ENCODE measurements around the gene ARGLU1.

The ARGLU1 gene

DNA sequence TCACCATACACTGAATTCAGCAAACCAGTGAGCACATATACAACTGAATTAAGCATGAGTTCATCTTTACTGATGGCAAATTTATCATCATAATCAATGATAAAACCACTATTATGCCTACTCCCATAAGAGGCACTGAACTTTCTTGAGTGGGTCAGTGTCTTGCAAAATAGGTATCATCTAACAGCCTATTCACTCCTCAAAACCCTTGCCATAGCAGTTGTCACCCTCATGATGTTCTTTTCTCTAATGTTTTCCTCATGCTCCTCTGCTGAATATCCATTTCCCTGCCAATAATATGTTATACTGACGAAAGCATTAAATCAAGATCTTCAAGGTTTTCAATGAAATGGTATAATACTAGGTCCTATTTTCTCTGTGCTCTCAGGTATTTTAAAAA is 5.6 kb downstream of the ARGLU1 start:
- no peak overlapping the region for H3K27ac ChIP-seq (ENCODE audit: low read length)
- H3K9ac ChIP-seq (ENCODE audit: low read length): no peak overlapping the region
- H3K36me3 ChIP-seq (ENCODE audit: control insufficient read depth, low read depth, low read length): peaks cover 26% of the 10 kb centered on the region
- no peaks in the 10 kb centered on the region for H3K9me3 ChIP-seq (ENCODE audit: control insufficient read depth, low read depth, low read length)
- H3K27me3 ChIP-seq (ENCODE audit: control insufficient read depth, insufficient read depth, low read length): no peaks in the 10 kb centered on the region
- H3K4me1 ChIP-seq (ENCODE audit: control insufficient read depth, low read depth, low read length): peaks cover 42% of the 10 kb centered on the region
- peak overlapping the region; percentile 13 for H3K4me3 ChIP-seq (ENCODE audit: low read length)

DNA sequence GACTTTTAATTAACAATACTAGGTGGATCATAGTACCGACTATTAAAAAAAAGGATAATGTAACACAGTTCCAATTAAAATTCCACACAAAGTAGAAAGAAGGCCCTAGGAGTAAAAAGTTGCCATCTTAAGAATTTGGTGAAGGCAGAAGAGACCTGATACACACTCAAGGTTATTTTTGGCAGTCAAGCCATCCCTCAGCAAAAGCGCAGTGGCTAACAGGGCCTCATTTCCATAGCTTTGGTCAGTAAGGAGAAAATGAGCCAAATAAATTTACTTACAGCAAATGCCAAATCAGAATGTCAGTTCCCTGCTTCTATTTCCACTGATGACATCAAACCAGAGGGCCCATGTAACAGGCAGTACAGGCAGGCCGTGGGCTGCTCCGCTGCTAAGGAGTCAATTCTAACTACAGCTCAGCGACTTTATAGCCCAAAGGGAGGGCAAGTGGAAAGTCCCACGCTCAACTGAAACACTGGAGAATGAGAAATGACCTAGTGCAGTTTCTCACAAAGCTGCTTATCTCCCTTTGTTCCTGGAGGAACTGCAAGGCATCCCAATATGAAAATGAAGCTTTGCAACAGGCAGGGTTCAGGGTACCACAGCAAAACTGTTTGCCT is 6.3 kb downstream of the ARGLU1 start:
- H3K9ac ChIP-seq (ENCODE audit: low read length): no peak overlapping the region
- H3K4me3 ChIP-seq (ENCODE audit: low read length): peak overlapping the region; percentile 13
- peaks cover 42% of the 10 kb centered on the region for H3K4me1 ChIP-seq (ENCODE audit: control insufficient read depth, low read depth, low read length)

DNA sequence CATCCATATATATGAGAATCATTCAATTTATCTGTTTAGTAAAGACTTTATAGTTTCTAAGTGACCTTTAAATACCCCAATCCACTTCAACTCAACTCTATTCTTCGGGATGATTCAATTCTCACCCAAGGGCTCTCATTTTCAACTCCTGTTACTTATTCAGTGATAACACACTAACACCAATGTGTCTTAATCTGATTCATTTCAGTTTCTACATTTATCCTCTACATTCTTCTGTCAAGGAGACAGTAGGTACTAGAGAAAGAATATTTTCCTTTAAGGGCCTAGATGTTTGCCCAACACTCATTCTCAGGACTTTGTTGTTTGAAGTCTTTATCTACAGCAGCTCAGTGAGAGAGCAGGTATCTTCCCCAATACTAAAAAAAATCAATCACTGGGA is 7.1 kb downstream of the ARGLU1 start:
- H3K27me3 ChIP-seq (ENCODE audit: control insufficient read depth, insufficient read depth, low read length): no peaks in the 10 kb centered on the region
- H3K36me3 ChIP-seq (ENCODE audit: control insufficient read depth, low read depth, low read length): peaks cover 39% of the 10 kb centered on the region
- no peak overlapping the region for H3K9ac ChIP-seq (ENCODE audit: low read length)
- no peak overlapping the region for H3K4me3 ChIP-seq (ENCODE audit: low read length)
- H3K27ac ChIP-seq (ENCODE audit: low read length): no peak overlapping the region
- H3K9me3 ChIP-seq (ENCODE audit: control insufficient read depth, low read depth, low read length): no peaks in the 10 kb centered on the region
- H3K4me1 ChIP-seq (ENCODE audit: control insufficient read depth, low read depth, low read length): peaks cover 37% of the 10 kb centered on the region

More for the DNA sequence above, 6.3 kb downstream of the ARGLU1 start:
- H3K27ac ChIP-seq (ENCODE audit: low read length): no peak overlapping the region
- peaks cover 31% of the 10 kb centered on the region for H3K36me3 ChIP-seq (ENCODE audit: control insufficient read depth, low read depth, low read length)
- no peaks in the 10 kb centered on the region for H3K27me3 ChIP-seq (ENCODE audit: control insufficient read depth, insufficient read depth, low read length)
- H3K9me3 ChIP-seq (ENCODE audit: control insufficient read depth, low read depth, low read length): no peaks in the 10 kb centered on the region

DNA sequence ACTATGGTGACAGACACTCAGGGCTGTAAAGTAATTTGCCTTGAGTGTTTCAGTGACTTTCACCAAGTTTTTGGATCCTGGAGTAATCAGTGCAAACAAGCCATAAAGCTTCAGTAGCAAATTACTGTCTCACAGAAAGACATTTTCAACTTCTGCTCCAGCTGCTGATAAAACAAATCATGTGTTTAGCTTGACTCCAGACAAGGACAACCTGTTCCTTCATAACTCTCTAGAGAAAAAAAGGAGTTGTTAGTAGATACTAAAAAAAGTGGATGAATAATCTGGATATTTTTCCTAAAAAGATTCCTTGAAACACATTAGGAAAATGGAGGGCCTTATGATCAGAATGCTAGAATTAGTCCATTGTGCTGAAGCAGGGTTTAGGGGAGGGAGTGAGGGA is 9.4 kb downstream of the ARGLU1 start:
- H3K9ac ChIP-seq (ENCODE audit: low read length): no peak overlapping the region
- H3K9me3 ChIP-seq (ENCODE audit: control insufficient read depth, low read depth, low read length): no peaks in the 10 kb centered on the region
- H3K36me3 ChIP-seq (ENCODE audit: control insufficient read depth, low read depth, low read length): peaks cover 62% of the 10 kb centered on the region
- peaks cover 15% of the 10 kb centered on the region for H3K4me1 ChIP-seq (ENCODE audit: control insufficient read depth, low read depth, low read length)
- H3K27me3 ChIP-seq (ENCODE audit: control insufficient read depth, insufficient read depth, low read length): no peaks in the 10 kb centered on the region
- no peak overlapping the region for H3K27ac ChIP-seq (ENCODE audit: low read length)
- no peak overlapping the region for H3K4me3 ChIP-seq (ENCODE audit: low read length)

DNA sequence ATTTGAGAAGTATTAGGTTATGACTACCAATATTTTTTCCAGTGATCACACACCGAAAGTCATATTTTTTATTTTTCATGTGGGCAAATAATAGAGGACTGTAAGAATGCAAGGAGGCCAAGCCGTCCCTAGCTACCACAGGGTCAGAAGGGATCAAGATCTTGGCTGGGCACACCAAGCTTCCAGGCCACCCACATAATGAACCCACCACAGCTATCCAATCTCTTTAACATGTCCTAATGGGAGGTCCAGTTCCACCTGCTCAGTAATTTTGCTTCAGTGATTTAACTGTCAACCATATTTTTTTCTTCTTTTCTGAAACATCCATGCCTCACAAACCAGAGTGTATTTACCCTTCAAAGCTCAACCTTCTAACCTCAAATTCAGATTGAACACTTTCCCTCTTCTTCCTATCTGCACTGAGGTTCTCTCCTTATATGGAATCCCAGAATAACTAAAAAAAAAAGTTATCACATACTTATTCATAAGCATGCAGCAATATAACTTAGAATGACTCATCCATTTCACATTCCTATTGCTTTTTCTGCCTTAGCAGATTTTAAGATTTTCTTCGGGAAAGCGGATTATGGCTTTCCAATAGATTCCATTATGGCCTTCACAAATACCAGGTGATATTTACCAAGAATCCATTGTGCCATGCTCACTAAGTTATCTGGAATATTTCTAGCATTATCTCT is 12.2 kb downstream of the ARGLU1 start:
- no peak overlapping the region for H3K4me3 ChIP-seq (ENCODE audit: low read length)
- H3K27me3 ChIP-seq (ENCODE audit: control insufficient read depth, insufficient read depth, low read length): no peaks in the 10 kb centered on the region
- no peak overlapping the region for H3K9ac ChIP-seq (ENCODE audit: low read length)
- peaks cover 89% of the 10 kb centered on the region for H3K36me3 ChIP-seq (ENCODE audit: control insufficient read depth, low read depth, low read length)
- no peaks in the 10 kb centered on the region for H3K4me1 ChIP-seq (ENCODE audit: control insufficient read depth, low read depth, low read length)
- H3K9me3 ChIP-seq (ENCODE audit: control insufficient read depth, low read depth, low read length): no peaks in the 10 kb centered on the region
- no peak overlapping the region for H3K27ac ChIP-seq (ENCODE audit: low read length)

DNA sequence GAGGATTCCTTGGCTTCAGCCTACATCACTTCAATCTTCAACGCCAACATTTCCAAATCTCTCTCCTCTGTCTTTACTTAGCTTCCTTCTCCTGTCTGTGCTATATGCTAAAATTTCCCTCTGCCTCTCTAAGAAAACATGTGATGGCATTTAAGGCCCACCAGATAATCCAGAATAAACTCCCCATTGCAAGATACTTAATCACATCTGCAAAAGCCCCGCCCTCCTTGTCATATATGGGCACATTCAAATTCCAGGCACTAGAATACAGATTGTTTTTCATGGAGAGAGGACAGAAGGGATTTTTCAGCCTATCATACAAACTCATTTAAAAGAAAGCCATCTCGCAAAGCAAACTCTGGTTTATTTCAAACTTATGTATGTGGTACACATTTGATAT is 16.2 kb downstream of the ARGLU1 start:
- Histone ChIP-seq H3K27me3 (ENCODE audit: control insufficient read depth, insufficient read depth, low read length) (no peaks in the 10 kb centered on the region), H3K27ac (ENCODE audit: low read length) (no peak overlapping the region), H3K4me3 (ENCODE audit: low read length) (no peak overlapping the region), H3K9ac (ENCODE audit: low read length) (no peak overlapping the region), H3K4me1 (ENCODE audit: control insufficient read depth, low read depth, low read length) (no peaks in the 10 kb centered on the region), H3K9me3 (ENCODE audit: control insufficient read depth, low read depth, low read length) (no peaks in the 10 kb centered on the region), H3K36me3 (ENCODE audit: control insufficient read depth, low read depth, low read length) (peaks cover 77% of the 10 kb centered on the region)

DNA sequence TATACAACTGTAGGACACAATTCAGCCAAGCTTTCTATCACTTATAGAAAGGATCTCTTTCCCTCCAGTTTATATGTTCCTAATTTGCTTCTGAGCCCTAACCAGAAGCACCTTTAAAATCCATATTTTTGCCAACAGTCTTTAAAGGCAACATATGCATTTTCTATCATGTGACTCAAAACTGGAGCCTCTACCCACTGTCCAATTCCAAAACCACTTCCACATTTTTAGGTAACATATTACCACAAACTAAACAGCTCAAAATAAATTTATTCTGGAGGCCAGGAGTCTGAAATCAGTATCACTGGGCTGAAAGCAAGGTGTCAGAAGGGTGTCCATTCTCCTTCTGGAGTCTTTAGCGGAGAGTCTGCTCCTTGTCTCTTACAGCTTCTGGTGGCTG is 16.6 kb downstream of the ARGLU1 start:
- Histone ChIP-seq H3K36me3 (ENCODE audit: control insufficient read depth, low read depth, low read length) (peaks cover 77% of the 10 kb centered on the region), H3K4me3 (ENCODE audit: low read length) (no peak overlapping the region), H3K9me3 (ENCODE audit: control insufficient read depth, low read depth, low read length) (no peaks in the 10 kb centered on the region), H3K9ac (ENCODE audit: low read length) (no peak overlapping the region), H3K27me3 (ENCODE audit: control insufficient read depth, insufficient read depth, low read length) (no peaks in the 10 kb centered on the region), H3K27ac (ENCODE audit: low read length) (no peak overlapping the region), H3K4me1 (ENCODE audit: control insufficient read depth, low read depth, low read length) (no peaks in the 10 kb centered on the region)

DNA sequence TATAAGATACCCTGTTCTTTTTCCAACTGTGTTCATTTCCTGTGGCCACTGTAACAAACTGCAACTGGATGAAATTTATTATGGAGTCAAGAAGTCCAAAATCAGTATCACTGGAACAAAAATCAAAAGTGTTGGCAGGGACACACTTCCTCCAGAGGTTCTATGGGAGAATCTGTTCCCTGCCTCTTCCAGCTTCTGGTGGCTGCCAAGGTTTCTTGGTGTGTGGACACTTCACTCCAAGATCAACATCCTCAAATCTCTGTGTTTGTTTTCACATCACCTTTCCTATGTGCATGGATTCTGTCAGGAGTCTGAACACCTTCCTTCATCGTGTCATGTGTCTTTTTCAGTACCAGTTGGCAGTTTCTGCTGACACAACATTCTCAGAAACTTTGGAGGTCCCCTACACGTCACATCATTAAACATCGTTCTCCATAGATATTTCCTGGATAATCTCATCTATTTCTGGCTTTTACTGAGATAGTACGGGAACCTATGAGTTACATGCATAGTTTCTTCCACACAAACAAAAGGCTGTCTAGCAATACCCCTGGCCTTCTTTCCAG is 17.3 kb downstream of the ARGLU1 start:
- Histone ChIP-seq H3K4me3 (ENCODE audit: low read length) (no peak overlapping the region), H3K4me1 (ENCODE audit: control insufficient read depth, low read depth, low read length) (no peaks in the 10 kb centered on the region), H3K27me3 (ENCODE audit: control insufficient read depth, insufficient read depth, low read length) (no peaks in the 10 kb centered on the region), H3K9me3 (ENCODE audit: control insufficient read depth, low read depth, low read length) (no peaks in the 10 kb centered on the region), H3K27ac (ENCODE audit: low read length) (no peak overlapping the region), H3K9ac (ENCODE audit: low read length) (no peak overlapping the region), H3K36me3 (ENCODE audit: control insufficient read depth, low read depth, low read length) (peaks cover 74% of the 10 kb centered on the region)

DNA sequence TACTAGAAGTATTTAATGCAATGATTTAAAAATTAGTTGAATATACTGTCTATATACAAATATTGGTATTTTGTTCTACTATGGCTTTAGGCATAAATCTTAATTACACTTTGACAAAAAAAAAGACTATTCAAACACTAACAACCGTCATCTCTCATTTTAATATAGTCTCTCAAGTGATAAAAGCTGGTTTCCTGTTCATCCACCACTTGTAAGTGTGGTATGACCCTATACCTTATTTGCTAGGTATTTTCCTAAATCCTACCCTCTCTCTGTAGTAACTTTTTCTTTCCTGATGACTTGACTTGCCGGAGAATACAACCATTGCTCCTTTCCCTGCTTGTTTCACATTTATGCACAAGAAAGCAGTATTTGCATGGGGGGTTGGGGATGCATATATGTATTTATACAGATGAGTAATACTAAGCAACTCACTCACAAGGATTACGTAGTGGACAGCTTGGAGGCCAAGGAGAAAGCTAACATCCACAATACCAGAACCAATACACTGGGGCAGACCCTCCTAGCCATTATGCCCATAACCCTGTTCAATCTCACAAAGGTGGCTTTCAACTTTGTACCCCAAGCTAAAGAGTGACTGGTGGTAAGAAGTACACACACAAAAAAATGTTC is 19.8 kb downstream of the ARGLU1 start:
- peaks cover 65% of the 10 kb centered on the region for H3K36me3 ChIP-seq (ENCODE audit: control insufficient read depth, low read depth, low read length)

DNA sequence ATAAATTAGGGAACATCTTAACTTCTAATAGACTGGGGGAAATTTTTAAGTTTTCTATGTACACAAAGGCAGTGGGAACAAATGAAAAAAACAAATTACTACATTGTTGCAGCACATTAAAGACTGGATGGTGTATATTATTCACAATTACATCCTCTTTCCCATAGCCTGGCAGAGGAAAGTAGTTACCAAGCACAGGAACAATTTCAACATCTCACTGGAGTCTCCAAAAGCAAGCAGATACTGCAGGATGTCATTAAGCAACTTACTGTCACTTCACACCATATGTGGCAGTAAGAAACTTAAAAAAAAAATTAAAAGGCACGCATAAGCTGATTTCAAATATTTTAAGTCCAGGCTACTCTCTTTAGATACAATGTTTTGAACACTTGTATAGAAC is 26.1 kb downstream of the ARGLU1 start:
- no peak overlapping the region for H3K4me3 ChIP-seq (ENCODE audit: low read length)
- peaks cover 4% of the 10 kb centered on the region for H3K4me1 ChIP-seq (ENCODE audit: control insufficient read depth, low read depth, low read length)
- H3K27ac ChIP-seq (ENCODE audit: low read length): no peak overlapping the region
- H3K9me3 ChIP-seq (ENCODE audit: control insufficient read depth, low read depth, low read length): no peaks in the 10 kb centered on the region
- no peak overlapping the region for H3K9ac ChIP-seq (ENCODE audit: low read length)
- H3K27me3 ChIP-seq (ENCODE audit: control insufficient read depth, insufficient read depth, low read length): no peaks in the 10 kb centered on the region
- H3K36me3 ChIP-seq (ENCODE audit: control insufficient read depth, low read depth, low read length): peaks cover 51% of the 10 kb centered on the region

More for the DNA sequence above, 19.8 kb downstream of the ARGLU1 start:
- Histone ChIP-seq H3K4me3 (ENCODE audit: low read length) (no peak overlapping the region), H3K4me1 (ENCODE audit: control insufficient read depth, low read depth, low read length) (no peaks in the 10 kb centered on the region), H3K9ac (ENCODE audit: low read length) (no peak overlapping the region), H3K27ac (ENCODE audit: low read length) (no peak overlapping the region), H3K9me3 (ENCODE audit: control insufficient read depth, low read depth, low read length) (no peaks in the 10 kb centered on the region), H3K27me3 (ENCODE audit: control insufficient read depth, insufficient read depth, low read length) (no peaks in the 10 kb centered on the region)

DNA sequence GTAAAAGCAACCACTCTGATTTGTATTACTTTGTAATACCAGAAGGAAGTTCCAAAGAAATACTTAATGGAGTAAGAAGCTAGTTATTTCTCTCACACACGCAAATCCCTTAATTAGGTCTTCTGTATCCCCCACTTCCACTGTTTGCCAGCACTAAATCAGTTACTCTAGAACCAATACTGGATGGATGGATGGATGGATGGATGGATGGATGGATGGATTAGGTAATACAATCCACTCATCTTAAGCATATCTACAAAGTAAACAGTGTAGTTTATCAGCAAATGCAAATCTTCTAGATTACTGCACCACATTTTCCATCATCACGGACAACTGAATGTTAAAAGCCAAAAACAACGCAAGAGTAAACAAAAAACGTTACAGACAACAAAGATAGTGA is 27.3 kb downstream of the ARGLU1 start:
- no peaks in the 10 kb centered on the region for H3K27me3 ChIP-seq (ENCODE audit: control insufficient read depth, insufficient read depth, low read length)
- no peak overlapping the region for H3K4me3 ChIP-seq (ENCODE audit: low read length)
- H3K9me3 ChIP-seq (ENCODE audit: control insufficient read depth, low read depth, low read length): no peaks in the 10 kb centered on the region
- H3K9ac ChIP-seq (ENCODE audit: low read length): no peak overlapping the region
- H3K27ac ChIP-seq (ENCODE audit: low read length): no peak overlapping the region
- H3K4me1 ChIP-seq (ENCODE audit: control insufficient read depth, low read depth, low read length): peaks cover 4% of the 10 kb centered on the region
- H3K36me3 ChIP-seq (ENCODE audit: control insufficient read depth, low read depth, low read length): peaks cover 44% of the 10 kb centered on the region

Data from iPS-18a (cell line).